Measurements from ENCODE around the gene STX16.
"Not testable (repeated sequence)": the region's sequence is repeated elsewhere in the genome, so short reads cannot be mapped to it uniquely, and the experiment has no call there.

STX16 gene

DNA sequence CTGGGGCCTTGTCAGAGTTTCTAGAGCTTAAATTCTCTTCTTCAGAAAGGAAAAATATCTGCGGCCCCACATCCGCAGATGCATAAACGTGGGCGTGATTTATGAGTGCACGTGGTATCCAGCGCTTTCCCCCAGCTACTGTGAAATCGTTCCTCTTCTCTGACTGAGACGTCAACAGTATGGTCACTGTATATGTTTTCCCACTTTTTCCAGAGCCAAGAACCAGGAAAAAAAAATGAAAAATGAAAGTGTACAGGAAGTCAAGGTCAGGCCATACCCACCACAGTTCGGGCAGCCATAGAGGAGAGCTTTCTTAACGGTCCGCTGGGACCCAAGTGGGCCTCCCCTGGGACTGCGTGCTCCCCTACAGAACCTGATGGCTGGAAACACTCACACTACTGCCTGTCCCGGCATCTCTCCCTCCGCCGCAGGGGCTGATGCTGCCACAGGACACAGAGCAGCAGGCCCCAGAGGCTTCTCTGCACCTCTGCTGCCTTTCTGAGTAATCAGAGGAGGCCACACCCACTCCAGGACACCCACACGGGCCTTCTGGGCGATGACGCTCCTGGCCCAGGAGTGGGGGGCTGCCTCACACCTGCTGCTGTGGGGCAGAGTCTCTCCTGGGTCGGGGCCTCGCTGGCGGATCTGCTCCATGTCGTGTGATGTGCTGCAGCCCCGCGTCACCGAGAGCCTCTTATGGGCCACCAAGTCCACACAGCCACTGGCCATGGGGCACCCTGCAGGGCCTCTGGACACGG lies 16.4 kb upstream of the STX16 start:
- no peak overlapping the region for H3K4me3 ChIP-seq (ENCODE audit: low read length)
- no peak for DNase-seq (ENCODE audit: low read depth, low spot score)

DNA sequence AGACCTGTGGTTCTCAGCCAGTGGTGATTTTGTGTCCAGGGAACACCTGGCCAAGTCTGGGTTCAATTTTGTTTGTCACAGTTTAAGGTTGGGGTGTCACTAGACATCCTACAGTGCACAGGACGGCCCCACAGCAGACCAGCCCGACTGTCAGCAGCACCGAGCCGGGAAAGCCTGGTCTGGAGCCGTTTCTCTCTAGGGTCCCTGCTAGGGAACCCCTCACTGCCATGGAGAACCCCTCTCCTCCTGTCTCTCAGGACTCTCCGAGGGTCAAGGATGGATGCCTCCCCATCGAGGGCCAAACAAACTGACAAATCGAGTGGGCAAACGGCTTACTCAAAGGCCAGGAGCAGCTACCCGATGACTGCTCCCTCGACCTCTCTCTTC lies 15.8 kb upstream of the STX16 start:
- no peak overlapping the region for H3K4me3 ChIP-seq (ENCODE audit: low read length)
- DNase-seq (ENCODE audit: low read depth, low spot score): no peak

DNA sequence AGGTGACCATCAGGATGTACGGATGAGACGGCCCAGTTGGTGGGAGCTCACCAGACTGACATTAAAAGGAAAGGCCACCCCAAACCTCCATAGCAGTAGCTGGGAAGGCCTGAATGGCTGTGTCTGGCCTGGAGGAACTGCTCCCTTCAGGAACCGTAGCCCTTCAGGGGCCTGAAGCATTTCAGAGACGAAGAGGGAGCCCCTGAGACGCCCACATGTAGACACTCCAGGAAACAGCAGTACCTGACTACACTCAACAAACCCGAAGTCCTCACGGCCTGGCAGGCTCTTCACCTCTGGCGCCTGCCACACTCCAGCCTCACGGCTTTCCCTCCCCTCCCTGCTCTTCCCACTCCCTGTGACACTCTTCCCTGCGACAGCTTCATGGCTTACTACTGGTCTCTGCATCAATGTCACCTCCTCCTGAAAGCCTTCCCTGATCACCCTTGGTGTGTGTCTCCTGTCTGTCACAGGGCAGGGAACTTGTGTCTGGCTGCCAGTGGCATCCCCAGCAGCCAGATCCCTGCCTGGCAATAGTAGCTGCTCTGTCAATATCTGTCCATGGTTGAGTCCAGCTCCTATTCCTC lies 14.6 kb upstream of the STX16 start:
- DNase-seq (ENCODE audit: low read depth, low spot score): no peak
- no peak overlapping the region for H3K4me3 ChIP-seq (ENCODE audit: low read length)

DNA sequence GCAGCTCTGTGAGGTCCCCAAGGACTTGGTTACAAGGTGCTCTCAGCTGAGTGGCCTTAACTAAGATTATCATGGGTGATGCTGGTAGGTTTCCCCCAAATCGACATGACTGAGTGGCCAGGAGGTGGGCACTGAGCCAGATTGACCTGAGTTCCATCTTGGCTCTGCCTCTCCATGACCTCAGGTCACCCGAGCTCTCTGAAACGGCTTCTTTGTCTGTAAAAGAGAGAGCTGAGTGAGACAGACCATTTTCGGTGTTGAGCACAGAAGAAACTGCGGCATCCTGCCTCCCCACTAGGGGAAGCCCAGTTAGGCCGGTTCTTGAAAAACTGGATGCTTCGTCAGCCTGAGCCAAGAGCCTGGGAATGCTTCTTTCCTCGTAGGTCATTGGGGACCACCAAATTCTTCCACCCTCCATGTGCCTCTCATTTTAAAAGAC lies 14.1 kb upstream of the STX16 start:
- no peak for DNase-seq (ENCODE audit: low read depth, low spot score)
- no peak overlapping the region for H3K4me3 ChIP-seq (ENCODE audit: low read length)

DNA sequence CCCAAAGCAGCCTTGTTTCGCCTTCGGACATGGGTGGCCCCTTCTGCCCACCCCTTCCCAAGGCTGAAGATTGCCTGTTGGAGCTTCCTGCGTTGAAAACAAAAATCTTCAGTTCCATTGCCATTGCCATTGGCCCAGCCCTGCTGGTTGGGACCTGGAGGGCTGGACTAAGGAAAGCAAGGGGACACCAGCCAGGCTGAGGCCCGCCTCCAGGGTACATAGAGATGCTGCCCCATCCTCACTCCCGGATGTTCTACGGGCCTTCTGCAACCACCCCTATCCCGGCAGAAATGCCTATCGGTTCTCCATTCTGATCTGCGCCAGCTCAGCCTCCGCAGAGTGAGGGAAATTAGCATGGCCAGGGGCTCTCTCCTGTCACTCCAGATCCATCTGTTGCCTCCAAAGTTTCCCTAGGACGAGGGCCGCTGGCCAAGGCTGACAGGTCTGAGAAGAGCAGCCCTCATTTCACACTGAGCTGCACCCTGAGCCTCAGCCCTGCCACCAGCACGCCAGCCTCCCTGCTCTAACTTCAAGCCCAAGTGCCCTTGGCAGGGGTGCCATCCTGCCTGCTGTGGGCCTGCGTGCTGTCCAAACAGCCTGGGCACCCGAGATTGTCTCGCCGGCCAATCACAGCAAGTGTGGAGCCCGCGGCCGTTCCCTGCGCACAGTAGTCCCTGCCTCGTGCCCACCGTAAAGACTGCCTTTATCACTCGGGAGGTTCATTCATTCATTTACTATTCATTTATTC lies 13.4 kb upstream of the STX16 start:
- no peak overlapping the region for H3K4me3 ChIP-seq (ENCODE audit: low read length)
- no peak for DNase-seq (ENCODE audit: low read depth, low spot score)

DNA sequence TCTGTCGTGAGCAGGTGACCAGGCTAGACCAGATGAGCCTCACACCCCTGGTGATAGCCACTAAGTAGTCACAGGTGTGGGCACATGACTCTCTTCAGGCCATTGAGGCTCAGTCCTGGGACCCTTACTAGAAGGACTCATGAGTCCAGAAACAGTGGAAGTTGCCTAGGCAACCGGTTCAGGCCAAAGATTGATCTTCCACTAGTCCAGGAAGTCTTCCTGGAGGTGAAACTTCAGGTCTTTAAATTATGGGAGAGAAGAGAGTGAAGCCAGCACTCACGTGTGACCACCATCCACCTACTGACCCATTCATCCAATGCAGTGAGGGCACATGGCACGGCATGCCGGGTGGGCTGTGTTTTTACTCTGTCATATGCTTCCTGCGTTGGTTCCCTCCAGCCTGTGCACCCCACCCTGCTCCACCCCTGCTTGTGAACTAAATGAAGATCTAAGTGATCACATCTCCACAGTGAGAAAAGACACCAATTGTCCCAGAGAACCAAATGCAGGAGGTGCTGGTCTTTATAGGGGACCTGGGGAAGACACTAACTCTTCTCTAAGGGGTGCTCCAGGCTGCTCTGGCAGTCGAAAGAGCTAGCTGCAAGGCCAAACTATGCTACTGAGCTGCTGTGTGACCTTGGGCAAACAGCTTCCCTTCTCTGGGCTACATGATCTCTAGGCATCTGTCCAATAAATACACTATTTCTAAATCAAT lies 12.5 kb upstream of the STX16 start:
- no peak for DNase-seq (ENCODE audit: low read depth, low spot score)
- no peak overlapping the region for H3K4me3 ChIP-seq (ENCODE audit: low read length)

DNA sequence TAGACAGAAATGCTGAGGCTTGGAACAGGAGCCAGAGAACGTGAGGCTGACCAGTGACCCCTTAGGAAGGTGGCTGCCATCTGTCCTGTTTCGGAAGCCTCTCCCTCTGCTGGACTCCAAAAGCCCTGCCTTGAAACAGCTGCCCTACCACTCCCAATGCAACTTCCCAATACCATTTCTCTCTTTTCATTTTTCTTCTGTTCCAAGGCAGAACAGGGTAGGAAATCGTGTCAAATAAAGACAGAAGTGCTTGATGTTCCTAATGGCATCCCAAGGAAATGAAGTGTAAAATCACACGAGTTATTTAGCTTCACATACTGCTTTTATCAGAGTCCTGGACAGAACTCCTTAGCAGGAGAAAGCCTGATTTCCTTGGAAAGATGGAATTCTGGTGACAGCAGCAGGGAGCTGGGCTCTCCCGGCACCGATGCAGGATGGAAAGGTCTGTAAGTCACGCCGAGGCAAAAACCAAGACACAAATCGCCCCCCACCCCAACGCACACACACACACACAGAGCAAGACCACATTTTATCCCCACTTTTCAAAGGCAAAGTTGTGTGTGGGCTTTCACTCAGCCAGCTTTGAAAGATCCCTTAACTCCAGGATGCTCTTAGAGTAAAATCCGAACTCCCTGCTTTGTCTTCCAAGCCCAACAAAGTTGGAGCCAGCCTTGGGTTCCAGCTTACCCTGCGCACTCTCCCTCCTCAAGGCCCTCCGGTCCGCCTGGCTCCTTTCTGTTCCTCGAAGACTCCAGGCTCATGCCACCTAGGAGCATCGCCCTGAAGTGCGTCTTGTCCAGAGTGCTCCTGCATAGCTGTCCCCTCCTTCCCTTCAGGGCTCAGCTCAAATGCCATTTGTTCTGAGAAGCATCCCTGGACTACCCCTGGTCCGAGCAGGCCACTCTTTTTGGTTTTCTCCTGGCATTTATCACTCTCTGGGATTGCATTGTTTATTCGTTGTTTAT lies 11.6 kb upstream of the STX16 start:
- no peak overlapping the region for H3K4me3 ChIP-seq (ENCODE audit: low read length)
- no peak for DNase-seq (ENCODE audit: low read depth, low spot score)

DNA sequence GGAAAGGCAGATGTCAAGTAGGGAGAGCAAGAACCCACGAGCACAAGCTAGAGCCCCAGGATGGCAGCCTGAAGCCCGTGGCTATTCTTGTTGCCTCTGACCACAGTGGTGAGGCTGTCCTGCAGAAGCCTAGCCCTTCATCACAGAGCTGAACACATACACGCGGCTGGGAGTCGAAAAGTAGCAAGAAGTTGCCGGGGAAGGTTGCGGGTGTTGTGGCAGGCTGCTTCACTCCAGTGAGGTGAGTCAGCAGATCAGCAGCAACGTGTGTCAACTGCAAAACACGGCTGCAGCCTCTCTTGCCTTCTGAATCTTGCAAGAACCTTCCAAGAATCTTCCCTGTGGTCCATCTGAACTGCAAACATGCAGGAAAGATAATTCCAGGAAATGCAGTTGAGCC lies 10.6 kb upstream of the STX16 start:
- no peak overlapping the region for H3K4me3 ChIP-seq (ENCODE audit: low read length)
- DNase-seq (ENCODE audit: low read depth, low spot score): no peak

DNA sequence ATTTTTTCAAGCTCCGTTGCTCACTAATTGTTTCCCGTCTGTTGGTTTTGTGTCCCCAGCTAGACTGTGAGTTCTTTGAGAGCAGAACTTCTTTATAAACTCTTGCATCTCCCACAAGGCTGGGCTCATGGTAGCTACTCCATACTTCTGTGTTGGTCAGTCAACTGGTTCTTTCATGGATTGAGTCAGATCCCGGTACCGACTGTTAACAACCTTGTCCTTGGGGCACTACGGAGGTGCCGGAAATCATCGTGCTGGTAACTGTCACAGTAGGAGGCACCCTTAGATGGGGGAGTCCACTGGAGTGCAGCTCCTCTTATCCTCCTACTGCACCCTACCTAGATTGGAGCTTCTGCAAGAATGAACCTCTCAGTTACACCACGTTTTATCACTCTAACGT lies 8.6 kb upstream of the STX16 start:
- no peak overlapping the region for H3K4me3 ChIP-seq (ENCODE audit: low read length)
- DNase-seq (ENCODE audit: low read depth, low spot score): no peak

DNA sequence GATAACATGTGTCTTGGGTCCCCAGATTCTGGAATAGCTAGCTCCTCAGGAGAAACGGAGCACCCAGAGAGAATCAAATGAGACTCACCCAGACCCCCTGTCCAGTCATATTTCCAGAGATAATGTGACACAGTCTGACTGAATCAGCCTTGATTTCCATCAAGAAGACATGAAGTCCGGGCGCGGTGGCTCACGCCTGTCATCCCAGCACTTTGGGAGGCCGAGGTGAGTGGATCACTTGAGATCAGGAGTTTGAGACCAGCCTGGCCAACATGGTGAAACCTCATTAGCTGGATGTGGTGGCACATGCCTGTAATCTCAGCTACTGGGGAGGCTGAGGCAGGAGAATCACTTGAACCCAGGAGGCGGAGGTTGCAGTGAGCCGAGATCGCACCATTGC lies 8.2 kb upstream of the STX16 start:
- DNase-seq (ENCODE audit: low read depth, low spot score): not testable (repeated sequence)

DNA sequence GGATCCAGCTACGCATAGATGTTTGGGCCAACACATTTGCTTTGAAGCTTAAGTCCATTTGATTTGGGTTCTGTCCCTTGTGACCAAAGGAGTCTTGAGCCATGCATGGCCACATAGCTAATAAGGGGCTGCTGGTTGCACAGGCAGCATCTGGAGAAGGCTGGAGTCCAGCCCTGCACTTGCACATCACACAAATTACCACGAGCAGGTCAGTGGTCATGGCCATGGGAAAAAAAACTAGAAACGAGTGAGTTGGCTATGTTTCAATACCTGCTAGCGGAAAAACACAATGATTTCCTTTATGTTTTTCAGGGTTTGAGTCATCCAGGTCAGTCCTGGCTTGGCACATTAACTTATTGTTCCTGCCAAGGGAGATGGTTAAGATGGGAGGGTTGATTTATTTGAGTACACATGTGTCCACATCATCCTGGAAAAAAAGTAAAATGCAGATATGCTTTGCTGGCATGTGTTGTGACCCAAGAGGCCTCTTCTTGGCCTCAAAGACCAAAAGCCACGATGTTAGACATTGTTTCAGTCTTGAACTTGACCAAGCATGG lies 5.6 kb upstream of the STX16 start:
- H3K4me3 ChIP-seq (ENCODE audit: low read length): no peak overlapping the region
- DNase-seq (ENCODE audit: low read depth, low spot score): no peak

More for the DNA sequence above, 8.2 kb upstream of the STX16 start:
- not testable (repeated sequence) for H3K4me3 ChIP-seq (ENCODE audit: low read length)

DNA sequence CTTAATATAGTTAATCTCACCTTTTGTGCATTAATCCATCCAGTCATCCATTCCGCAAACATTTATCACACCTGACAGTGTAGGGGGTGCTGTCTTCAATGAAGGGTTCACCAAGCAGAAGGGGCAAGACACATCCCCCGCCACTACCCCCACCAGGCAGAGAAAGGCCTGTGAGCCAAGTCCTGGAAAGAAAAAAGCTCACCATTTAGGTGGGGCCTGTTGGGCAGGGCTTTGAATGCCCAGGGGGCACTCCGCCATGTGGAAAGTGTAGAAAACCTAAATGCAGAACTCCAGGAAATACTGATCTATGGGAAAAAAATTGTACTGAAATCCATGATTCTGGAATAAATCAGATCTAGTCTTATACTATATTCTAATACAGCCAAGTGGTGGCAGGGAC lies 4.8 kb upstream of the STX16 start:
- no peak overlapping the region for H3K4me3 ChIP-seq (ENCODE audit: low read length)
- DNase-seq (ENCODE audit: low read depth, low spot score): no peak

DNA sequence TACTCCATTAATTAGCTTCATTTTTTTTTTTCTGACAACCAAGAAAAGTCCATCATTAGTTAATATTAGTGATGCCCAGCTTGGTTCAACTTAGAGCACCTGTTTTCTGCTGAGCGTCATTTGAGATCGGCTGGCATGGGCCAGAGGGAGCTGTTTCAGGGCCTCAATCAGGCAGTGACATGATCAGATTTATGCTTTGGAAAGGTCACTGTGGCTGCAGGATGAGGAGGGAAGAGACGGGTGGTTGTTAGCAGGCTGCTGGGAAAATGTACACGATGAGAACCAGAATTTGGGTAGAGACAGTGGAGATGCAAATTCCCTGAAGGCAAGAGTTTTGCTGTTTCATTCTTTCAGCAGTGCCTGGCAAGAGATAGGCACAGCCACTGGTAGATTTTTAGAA lies 4.4 kb upstream of the STX16 start:
- no peak for DNase-seq (ENCODE audit: low read depth, low spot score)
- no peak overlapping the region for H3K4me3 ChIP-seq (ENCODE audit: low read length)

DNA sequence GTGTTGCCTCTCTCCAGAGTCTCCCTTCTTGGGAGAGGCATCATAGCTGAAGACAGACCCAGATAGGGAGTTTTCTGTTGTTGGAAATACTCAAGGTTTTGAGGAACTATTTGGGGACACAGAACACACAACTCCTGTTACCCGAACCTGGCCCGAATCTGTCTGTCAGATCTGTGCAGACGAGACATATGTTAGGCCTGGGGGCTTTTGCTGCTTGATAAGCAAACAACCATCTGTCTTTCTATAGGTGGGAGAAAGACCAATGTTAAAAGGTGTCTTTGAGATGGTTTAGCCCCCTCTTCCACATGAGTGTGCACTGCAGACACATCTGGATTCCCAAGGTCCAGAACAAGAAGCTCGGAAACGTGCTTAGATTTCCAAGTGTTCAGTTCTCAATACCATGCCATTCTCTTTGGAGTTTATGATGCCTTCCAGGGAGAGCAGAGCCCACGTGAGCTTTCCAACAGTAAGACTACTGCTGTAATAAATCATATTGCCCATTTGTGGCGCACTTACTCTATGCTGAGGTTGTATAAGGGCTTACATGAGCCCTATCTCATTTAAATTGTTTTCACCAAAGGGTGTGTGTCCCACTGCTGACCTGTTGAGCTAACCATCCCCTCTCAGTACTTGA lies 3.8 kb upstream of the STX16 start:
- no peak overlapping the region for H3K4me3 ChIP-seq (ENCODE audit: low read length)
- no peak for DNase-seq (ENCODE audit: low read depth, low spot score)

DNA sequence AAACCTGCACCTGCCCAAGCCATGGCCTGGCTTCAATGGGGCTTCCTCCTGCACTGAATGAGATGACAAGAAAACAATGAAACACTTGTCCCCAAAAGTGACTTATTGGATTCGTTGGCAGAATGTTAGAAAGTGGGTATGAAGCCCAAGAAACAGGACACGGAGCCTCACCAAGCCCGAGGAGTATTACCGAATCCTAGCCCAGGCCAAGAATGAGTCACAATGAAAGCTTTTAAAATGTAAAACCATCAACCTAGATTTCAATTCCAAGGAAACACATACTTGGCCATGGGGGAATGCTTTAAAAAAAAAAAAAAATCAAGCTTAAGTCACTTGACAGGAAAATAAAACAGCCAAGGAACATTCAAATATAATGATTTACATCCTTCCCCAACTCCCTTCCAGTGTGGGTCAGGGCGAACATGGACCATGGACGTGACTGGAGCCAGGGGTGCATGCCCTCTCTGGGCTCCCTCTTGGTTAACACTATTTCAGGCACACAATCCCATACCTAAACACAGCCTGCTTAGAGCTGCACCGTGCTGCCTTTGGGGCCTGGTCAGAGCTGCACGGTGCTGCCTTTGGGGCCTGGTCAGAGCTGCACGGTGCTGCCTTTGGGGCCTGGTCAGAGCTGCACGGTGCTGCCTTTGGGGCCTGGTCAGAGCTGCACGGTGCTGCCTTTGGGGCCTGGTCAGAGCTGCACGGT lies 3.1 kb upstream of the STX16 start:
- no peak overlapping the region for H3K4me3 ChIP-seq (ENCODE audit: low read length)

DNA sequence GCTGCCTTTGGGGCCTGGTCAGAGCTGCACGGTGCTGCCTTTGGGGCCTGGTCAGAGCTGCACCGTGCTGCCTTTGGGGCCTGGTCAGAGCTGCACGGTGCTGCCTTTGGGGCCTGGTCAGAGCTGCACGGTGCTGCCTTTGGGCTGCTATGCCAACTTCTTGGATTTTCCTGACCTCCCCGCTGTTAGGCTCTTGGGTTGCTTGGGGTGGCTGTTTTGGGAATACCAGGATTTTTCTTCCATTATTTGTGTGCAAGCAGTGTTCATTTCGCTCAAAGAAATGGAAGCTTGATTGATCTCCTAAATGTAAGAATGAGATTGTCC lies 2.6 kb upstream of the STX16 start:
- not testable (repeated sequence) for DNase-seq (ENCODE audit: low read depth, low spot score); H3K4me3 ChIP-seq (ENCODE audit: low read length)

More for the DNA sequence above, 3.1 kb upstream of the STX16 start:
- DNase-seq (ENCODE audit: low read depth, low spot score): no peak

DNA sequence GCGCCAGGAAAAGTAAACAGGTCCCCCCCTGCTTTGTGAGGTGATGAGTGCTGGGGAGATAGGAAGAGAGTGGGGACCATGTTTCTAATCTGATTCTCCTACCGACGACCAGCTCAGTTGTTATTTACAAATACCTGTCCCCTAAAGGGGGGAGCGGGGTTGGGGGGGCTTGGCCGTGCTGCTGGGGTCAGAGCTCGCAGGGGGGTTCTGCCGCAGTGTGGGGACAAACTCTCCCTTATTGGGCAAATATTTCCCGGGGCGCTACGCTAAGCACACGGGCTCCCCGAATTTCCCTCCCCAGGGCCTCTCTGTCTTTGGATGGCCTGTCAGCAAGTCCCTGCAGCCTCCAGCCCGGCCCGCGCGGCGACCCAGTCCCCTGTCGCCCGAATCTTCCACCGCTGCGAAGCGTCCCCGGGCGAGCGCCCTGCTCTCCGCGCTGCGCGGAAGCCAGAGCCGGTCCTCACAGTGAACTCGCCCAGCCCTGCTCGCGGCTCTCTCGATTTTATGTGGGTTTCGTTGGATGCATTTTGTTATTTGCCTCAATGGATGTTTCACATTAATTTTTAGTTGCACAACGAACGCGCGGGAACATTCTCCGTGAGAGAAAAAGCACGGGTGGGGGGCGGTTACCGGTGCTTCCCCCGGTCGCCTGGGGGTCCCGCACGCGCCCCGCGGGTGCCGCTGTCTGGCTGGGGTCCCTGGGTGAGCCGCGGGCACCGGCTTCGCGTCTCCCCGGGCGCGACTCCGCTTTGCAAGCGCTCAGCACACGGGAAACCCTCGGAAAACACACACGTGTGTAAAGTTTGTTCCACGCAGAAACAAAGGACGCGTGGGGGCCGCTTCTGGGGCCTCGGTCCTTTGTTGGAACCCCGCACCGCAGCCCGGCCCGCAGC lies 1.5 kb upstream of the STX16 start:
- DNase-seq (ENCODE audit: low read depth, low spot score): no peak
- H3K4me3 ChIP-seq (ENCODE audit: low read length): no peak overlapping the region
